HPDE6-E6E7 (cell line): ENCODE measurements around the gene CMSS1.
"Not testable (repeated sequence)": the region's sequence is repeated elsewhere in the genome, so short reads cannot be mapped to it uniquely, and the experiment has no call there.

Source experiments
- DNase-seq: peaks from one replicate; pipeline ENCODE4 v3.0.0; 2011; ENCODE audit warnings: missing footprints; ENCODE audit errors: extremely low spot score

CMSS1 gene

GRCh38 chr3:100225883-100226282 is 408.2 kb downstream of the CMSS1 start:
- no peak for DNase-seq

GRCh38 chr3:100226712-100227429 is 409.2 kb downstream of the CMSS1 start:
- no peak for DNase-seq

GRCh38 chr3:100227511-100227921 is 409.9 kb downstream of the CMSS1 start:
- no peak for DNase-seq

GRCh38 chr3:100228247-100228646 is 410.6 kb downstream of the CMSS1 start:
- DNase-seq, result no peak

- DNase-seq, result not testable (repeated sequence)
Measured at GRCh38 chr3:100229188-100229587, 411.5 kb downstream of the CMSS1 start.

- no peak for DNase-seq
Measured at GRCh38 chr3:100230710-100231109, 413.0 kb downstream of the CMSS1 start.
